ENCODE measurements around the gene RAX.

Gene RAX

GRCh38 chr18:59220784-59221765 is 52.2 kb downstream of the RAX start:
- H3K27me3 ChIP-seq = peaks cover 52% of the 10 kb centered on the region
- no peak for DNase-seq

GRCh38 chr18:59220164-59220783 is 53.0 kb downstream of the RAX start:
- no peaks in the 10 kb centered on the region for H3K4me1 ChIP-seq
- no peak overlapping the region for H3K4me3 ChIP-seq (ENCODE audit: low read depth, low read length)
- H3K36me3 ChIP-seq = no peaks in the 10 kb centered on the region
- no peaks in the 10 kb centered on the region for H3K9me3 ChIP-seq
- no peak for TF ChIP-seq CTCF (IDR thresholded peaks at IDR 0.05; ENCODE audit: low read depth, low read length)
- H3K27me3 ChIP-seq = peaks cover 52% of the 10 kb centered on the region
- DNase-seq = peak; percentile 7

More at GRCh38 chr18:59220784-59221765, 52.2 kb downstream of the RAX start:
- Histone ChIP-seq H3K9me3 (no peaks in the 10 kb centered on the region), H3K36me3 (no peaks in the 10 kb centered on the region), H3K4me3 (ENCODE audit: low read depth, low read length) (no peak overlapping the region), H3K4me1 (no peaks in the 10 kb centered on the region)
- no peak for TF ChIP-seq CTCF (IDR thresholded peaks at IDR 0.05; ENCODE audit: low read depth, low read length)

GRCh38 chr18:59219672-59220163 is 53.5 kb downstream of the RAX start, which contains the start of gene GRP:
GRP (plus strand) TSS chr18:59220158; CDS start chr18:59220266, 108 bp downstream.
- no peaks in the 10 kb centered on the region for H3K9me3 ChIP-seq

GRCh38 chr18:59218018-59218417 is 55.2 kb downstream of the RAX start:
- Histone ChIP-seq H3K4me3 (ENCODE audit: low read depth, low read length) (no peak overlapping the region), H3K36me3 (no peaks in the 10 kb centered on the region), H3K27me3 (peaks cover 39% of the 10 kb centered on the region), H3K9me3 (no peaks in the 10 kb centered on the region), H3K4me1 (no peaks in the 10 kb centered on the region)
- no peak for TF ChIP-seq CTCF (IDR thresholded peaks at IDR 0.05; ENCODE audit: low read depth, low read length)
- no peak for DNase-seq

More at GRCh38 chr18:59219672-59220163, 53.5 kb downstream of the RAX start, which contains the start of gene GRP:
- Histone ChIP-seq H3K27me3 (peaks cover 52% of the 10 kb centered on the region), H3K4me3 (ENCODE audit: low read depth, low read length) (no peak within 1 kb of the TSS), H3K36me3 (no peaks in the 10 kb centered on the region), H3K4me1 (no peaks in the 10 kb centered on the region)
- no peak for TF ChIP-seq CTCF (IDR thresholded peaks at IDR 0.05; ENCODE audit: low read depth, low read length)
- no peak for DNase-seq

Measured in BE2C (cell line).